NCI-H774 (cell line): Measurements from ENCODE around the gene AQP12B.

Experiments used
- DNase-seq: peaks from one replicate; lab custom pipeline; 2025; lab: John Stamatoyannopoulos, UW

AQP12B gene

DNA sequence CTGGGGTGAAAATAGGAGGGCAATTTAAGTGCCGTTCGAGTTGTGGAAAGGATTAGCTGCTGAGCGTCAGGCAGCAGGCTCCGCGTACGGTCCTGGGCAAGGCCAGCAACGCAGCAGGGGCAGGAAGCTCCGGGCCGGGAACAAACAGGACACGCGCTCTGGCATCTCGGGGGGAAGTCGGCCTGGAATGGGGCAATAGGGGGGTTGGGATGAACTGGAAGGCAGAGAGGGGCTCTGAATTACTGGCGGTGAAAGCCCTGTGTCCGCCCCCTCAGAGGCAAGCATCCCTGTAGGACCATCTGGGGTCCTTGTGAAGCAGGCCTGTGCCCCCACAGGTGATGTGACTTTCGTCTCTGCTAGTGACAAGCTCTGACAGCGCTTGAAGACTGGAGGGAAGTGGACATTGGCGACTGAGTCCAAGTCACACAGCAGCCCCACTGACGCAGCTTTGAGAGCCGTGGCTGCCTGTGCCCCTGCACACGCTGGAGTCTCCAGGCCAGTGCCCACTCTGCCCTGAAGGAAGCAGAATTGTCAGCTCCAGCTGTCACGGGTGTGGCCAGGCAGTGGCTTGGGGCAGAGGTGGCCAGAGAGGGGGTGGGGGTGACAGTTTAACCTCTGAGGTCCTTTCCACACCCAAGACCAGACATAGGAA is 35.1 kb downstream of the AQP12B start:
- DNase-seq: no peak

DNA sequence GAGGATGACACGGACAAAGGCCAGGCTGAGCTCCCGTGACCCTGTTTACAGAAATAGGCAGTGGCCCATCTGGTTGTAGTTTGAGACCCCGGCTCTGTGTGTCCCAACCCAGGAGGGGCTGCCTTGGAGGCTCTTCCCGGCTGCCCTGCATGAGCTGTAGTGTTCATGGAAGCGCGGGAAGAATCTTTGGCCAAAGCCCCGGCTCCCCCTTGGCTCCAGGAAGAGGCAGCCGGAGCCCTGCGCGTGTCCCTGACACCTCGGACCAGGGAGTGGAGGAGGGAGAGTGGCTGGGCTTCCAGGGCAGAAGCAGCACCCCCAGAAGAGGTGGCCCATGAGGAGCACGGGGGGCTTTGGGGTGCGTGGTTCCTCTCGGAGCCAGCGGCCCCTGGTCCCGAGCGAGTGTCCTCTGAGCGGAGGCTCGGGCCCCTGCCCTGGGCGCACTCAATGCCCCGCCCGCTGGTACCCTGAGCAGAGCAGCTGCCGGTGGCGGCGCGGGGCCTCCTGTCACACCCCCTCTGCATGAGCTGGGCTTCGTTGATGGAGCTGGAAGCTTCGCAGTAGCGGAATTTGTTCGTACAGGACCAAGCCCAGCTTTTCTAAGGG is 35.7 kb downstream of the AQP12B start:
- DNase-seq: no peak

DNA sequence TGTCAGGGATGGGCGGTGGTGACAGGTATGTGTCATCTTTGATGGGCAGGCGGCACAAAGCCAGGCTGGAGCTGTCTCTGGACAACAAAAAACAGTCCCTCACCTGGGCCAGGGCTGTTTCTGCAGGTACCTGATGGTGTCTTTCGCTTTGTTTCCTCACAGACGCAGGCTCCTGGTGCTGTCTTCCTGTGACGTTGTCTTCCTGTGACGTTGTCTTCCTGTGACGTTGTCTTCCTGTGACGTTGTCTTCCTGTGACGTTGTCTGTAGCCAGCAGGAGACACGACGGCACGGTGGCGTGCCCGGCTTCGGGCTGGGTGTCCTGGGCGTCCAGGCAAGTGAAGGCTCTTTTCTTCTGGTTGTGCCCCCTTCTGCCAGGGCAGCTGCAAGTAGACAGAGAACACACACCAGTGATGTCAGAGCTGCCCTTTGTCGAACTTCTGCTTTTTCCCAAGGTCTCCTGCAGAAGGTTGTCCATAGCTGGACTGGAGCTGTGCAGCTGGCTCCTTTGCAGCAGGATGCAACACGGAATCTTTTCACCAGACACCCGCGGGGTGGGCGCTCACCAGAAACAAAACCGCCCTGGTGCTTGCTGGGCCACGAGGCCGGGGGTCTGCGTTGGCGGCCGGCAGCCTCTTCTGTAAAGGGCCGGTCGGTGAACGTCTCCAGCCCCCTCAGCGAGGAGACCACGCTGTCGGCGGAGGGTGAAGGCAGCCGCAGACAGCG is 36.3 kb downstream of the AQP12B start:
- DNase-seq: no peak

DNA sequence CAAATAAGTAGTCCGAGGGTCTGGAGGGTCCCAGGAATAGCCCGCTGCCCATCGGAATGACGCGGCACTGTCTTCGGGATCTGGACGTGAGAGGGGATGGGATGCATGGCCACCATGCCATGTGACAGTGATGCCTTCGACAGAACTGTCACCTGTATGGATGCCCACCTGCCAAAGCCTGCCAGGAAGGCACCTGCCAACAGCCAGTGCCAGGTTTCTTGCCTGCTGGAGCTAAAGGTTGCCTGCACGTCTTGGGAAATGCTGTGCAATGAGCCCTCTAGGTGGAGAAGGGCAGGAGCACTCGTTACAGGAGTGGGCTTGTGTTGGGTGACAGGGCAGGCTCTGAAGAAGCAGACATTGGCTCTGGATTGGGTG is 36.9 kb downstream of the AQP12B start:
- DNase-seq: no peak

DNA sequence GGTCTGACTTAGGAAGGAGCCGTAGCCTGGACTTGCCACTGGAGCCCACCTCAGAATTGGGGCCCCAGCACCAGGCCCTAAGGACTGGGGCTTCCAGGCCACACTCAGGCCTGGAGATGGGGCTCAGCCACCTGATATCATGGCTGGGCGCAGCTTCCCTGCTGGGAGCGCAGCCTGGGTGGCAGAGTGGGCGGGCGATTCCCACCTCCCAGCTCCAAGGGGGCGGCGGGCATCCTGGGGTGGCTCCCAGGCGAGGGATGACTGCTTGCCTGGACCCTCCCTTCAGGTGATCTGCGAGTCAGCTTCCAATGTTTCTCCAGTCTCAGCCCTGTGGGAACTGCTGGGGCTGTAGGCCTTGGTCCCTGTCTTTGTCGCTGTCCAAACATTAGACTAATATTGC is 37.3 kb downstream of the AQP12B start:
- DNase-seq: no peak

DNA sequence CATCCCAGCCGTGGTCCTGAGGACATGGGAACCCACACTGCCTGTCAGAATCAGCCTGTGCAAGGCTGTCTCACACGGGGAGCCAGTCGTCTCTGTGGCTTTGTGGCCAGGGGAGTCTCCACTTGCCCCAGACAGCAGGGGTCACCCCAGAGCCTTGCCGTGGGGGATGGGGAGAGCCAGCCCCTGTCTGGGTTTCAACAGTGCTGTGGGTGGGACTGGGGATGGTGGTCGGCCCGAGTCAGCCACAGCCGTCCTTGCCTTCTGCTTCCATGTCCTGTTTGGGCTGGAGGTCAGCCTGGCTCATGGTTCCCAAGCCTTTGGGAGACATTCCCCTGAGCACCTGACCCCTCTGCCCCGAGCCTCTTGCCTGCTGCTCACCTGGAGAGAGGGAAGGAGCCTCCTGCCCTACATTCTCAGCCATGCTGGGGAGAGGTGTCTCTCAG is 37.8 kb downstream of the AQP12B start:
- no peak for DNase-seq

DNA sequence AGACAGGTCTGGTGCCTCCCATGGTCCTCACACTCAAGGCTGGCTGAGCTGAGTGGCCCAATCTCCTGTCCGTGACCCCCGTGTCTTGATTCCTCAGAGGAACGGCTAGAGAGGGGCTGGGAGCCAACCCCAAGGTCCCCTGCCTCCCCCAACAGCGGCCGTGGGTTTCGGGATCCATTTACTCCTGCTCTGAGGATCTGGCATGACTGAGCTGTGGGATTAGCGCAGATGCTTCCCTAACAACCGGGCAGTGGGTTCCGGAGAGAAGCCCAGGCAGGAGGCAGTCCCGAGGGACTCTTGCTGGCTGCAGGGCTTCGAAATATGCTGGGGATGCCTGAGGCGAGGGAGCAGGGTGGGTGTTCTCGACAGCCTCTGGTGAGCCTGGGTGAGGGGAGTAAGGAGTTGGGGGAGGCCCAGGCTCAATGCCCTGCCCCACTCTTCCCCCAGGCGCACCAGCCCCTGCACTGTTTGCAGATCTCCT is 38.5 kb downstream of the AQP12B start:
- no peak for DNase-seq

DNA sequence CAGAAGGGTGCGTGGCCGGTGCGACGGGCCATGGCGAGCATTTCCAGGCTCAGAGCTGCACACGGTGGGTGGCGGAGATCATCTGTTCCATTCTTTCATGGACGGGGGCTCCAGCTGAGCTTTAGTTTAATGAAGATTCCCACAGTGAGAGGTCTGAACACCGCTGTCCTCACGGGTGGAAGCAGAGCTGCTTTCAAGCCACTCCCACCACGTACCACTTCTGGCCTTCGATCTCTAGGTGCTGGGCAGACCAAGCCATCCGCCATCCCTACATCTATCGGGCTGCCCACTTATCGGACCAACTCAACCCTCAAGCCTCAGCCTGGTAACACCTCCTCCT is 38.9 kb downstream of the AQP12B start:
- DNase-seq: no peak

DNA sequence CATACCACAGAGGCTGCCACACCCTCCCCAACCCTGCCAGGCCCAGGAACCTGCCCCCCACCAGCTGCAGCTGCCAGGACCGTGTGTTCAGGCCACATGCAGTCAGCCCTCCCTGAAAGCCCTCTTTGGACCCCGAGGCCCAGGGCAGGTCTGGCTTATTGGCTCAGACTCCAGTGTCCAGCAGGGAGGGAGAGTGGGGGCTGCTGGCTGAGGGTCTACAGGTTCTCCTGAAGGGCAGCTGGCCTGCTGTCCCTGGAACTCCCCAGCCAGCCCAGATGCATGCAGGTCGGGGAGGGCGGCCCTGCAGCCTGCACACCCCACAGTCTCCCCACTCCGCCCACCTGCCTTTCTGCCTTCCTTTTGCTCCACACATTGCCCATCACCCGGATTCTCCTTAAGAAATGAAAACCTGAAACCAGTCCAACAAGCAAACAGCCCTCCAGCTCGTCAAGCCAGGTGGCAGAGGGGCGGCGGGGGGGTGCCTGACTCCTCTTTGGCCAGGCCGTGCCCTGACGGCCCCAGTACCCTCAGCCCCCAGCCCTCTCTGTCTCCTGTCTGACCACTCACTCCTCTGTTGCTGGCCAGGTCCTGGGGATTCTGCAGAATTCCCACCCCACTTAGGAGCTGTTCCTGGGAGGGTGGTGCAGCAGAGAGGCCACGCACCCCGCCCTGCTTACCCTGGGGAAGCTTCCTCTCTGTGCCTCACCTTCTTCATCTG is 39.4 kb downstream of the AQP12B start:
- no peak for DNase-seq

DNA sequence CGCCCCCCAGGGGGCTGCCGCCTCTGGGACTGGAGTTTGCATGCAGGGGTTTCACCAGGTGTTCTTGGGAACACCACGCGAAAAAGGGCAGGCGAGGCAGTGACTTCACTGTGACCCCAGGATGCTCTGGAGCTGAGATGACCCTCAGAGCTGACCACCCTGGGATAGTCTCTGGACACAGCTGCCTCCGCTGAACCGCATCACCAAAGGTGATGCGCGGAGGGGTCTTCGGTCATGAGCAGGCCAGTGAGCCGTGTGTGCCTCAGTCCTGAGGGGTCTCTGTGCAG is 39.9 kb downstream of the AQP12B start:
- DNase-seq: no peak

DNA sequence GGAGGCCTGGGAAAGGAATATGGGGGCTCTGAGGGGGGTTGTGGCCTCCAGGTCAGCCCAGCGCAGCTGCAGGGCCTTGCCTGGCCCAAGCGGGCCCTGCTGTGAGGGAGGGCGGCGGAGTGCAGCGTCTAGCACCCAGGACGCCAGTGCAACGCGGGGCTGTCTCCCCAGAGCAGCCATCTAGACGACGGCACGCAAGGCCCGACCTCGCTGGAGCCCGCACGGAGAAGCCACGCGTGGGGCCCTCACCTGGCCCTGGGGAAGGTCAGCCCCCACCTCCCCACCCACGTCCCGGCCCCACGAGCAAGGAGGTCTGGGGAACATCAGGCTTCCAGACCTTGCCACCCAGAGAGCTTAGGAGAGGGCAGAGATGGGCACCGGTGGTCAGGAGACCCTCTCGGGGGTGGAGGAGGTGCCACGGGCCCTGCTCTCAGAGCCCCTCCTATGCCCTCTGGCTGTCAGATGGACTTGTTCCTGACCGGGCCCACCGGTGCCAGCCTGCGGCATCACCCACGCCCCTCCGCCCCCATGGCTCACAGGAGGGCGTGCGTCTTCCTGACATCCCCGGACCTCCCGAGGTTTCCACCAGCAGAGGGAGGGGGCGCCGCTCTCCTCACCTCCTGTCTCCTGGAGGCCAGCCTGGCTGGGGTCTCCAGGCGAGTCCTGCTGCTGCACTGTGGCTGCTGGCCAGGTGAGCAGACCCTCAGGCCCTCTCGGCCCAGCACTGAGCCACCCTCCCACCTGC is 40.5 kb downstream of the AQP12B start:
- no peak for DNase-seq

DNA sequence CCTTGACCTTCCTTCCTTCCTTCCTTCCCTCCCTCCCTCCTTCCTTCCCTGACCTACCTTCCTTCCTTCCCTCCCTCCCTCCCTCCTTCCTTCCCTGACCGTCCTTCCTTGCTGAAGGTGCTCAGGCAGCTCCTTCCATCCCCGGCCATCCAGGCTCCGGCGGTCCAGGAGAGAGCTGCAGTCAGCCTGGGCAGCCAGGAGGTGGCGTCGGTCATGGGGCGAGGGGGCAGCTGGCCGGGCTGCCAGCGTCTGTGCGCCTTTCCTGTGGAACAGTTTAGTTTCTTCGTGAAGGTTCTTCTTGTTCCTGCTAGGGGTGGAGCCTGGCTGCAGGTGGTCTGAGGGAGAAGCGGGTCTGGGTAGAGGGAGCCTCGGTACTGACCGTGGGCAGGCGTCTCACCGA is 41.7 kb downstream of the AQP12B start:
- DNase-seq: no peak

DNA sequence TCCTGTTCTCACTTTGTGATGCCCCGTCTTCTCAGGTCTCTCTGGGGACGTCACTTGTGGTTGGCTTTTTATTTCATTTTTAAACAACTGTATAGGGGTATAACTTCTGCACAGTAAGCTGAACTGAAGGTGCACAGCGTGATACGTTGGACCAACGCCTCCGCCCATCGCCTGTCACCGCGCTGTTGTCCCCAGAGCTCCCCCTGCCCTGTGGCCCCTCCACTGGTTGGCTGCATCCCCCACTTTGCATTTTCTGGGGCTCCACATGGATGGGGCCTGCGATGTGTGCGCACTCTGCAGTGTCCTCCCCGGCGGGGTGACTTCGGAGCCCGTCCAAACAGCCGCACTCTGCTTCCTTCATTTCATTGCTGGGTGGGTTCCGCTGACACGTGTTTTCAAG is 43.1 kb downstream of the AQP12B start:
- no peak for DNase-seq

DNA sequence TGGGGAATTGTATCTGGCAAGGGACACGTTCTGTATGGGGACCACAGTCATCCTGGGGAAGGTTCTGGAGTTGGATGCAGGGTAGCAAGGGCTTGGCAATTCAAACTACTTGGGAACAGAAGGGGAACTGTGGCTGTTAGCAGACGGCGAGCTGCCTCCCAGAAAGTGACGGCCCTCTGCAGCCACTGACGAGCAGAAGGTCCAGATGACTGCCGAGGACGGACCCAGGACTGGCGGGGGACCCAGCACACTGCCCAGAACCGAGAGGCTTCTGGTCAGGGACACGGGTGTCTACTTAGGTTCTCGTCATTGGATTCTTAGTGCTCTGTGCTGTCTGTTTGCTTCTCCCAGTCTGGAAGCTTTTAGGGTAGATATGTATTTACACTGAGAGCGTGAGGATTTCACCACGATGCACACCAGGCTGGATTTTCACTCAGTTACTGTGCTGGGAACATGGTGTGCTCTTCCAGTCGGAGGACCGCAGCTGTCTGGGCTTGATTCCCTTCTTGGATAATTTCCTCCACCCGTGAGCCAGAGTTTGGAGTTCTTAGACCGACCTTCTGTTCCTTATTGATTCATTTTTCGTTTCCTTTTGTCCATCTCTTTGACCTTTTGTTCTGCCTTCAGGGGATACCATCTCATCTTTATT is 44.0 kb downstream of the AQP12B start:
- DNase-seq: no peak

DNA sequence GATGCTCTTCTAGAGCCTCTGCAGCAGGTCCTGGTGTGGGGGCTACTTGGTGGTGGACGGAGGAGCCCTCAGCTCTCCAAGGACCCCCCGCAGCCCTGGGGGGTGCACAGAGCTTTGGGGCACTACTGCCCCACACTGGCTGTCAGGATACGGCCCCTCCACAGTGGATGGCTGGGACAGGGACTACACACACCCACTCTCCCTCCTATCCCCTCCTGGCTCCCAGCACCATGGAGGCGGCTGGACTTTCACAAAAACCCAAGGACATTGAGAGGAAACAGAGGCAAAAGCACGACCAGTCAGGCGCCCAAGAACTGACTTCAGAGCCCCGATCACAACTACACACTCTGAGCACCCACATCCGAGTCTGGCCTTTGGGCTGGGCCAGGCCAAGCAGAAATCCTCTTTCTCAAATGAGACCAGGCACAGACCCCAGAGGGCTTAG is 44.8 kb downstream of the AQP12B start:
- no peak for DNase-seq

DNA sequence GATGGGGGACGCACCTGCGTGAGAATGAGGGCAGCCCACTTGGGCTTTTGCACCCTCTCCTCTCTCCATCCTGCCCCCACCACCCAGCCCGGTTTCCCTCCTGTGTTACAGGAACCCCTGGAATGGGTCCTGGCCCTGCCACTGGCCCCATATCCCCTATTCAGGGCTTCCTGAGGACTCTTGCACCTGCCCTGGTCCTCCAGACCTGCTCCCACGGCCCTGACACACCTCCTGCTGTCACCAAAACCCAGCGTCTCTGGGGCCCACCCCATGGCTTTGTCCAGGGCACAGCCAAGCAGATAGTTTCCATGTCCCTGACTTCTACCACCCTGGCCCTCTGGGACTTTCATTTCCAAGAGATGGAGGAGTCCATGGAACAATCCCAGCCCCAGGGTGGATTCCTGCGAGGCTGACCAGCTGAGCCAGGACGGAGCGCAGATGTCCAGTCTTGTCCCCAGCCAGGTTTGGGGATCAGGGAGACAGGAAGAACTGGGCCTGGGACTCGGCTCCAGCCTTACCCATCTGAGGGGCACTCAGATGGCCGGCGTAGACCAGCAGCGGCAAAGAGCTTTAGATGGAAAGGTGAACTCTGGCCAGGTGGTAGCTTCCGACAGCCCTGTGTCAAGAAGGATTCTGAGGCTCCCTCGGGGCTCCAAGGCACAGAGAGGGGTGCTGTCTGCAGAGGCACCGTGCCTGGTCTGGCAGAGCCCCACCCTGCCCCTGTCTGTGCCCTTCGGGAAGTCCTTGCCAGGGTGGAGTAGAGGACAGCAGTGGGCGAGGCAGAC is 45.4 kb downstream of the AQP12B start:
- DNase-seq: no peak

DNA sequence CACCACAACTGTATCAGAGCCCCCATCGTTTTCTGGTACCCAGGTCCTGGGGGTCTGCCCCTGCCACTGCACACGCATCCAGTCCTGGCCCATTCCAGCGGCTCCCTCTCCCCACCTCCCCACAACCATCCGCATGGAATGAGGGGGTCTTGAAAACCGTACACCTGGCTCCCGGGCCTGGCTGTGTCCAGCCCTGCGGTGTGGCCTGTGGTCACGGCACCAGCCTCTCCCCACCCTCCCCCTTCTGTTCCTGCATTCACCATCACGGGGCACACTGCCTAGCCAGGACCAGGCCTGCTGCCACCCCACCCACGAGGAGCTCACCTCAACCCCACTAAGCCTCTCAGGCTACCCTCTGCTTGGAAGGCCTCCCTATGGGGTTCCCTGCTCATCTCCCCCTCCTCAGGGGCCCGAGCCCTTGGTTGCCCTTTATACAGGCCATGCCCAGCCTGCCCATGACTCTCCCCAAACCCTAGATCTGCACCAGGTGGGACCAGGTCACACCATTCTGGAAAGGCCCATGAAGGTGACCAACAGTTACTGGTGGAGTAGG is 46.0 kb downstream of the AQP12B start:
- DNase-seq: no peak

DNA sequence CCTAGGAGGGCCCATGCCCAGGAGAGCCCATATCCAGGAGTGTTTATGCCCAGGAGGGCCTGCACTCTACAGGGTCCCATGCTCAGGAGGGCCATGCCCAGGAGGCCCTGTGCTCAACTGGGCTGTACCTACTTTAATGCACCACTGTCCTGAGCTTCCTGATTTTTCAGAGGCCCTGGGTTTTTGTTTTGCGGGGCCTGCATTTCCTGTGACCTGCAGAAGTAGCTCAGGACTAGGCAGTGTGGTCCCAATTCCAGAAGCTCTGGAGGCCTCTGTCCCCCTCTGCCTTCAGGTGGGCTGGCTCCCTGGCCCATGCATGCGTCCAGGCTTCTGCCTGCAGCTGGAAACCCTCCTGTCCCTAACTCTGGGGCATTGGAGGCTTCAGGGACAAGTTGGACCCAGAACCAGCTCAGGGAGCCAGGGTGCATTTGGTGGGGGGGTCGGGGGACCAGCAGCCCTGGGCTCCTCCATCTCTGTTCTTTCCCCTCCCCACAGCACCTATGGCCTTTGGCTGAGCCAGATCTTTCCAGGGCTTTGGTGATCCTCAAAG is 46.6 kb downstream of the AQP12B start:
- DNase-seq: no peak

DNA sequence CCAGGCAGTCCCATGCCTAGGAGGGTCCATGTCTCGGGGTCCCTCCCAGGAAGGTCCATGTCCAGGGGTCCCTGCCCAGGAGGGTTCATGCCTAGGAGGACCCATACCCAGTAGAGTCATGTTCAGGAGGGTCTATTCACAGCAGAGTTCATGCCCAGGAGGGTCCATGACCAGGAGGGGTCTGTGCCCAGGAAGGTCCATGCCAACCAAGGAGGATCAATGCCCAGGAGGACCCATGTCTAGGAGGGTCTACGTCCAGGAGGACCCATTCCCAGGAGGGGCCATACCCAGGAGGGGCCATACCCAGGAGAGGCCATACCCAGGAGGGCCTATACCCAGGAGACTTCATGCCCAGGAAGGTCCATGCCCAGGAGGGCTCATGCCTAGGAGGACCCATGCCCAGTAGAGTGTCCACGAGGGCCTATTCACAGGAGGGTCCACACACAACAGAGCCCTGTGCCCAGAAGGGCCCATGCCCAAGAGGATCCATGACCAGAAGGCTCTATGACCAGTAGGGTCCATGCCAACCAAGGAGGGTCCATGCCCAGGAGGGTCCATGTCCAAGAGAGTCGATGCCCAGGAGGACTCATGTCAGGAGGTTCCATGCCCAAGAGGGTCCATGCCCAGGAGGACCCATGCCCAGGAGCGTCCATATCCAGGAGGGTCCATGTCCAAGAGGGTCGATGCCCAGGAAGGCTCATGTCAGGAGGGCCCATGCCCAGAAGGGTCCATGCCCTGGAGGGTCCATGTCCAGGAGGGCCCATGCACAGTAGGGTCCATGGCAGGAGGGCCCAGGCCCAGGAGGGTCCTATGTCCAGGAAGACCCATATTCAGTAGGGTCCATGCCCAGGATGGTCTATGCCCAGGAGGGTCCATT is 47.3 kb downstream of the AQP12B start:
- DNase-seq: no peak
